Measurements from ENCODE around the gene PFKM. TPM values are rescaled to one million over a fixed set of nuclear protein-coding genes. Genes with fewer than 3 reads are reported as not detected.

The PFKM gene
- total RNA-seq, 1 donor from 2014 or later: 132 TPM

GRCh38 chr12:48074266-48074665 lies 44.9 kb upstream of the PFKM start:
- H3K27me3 Mint-ChIP-seq (ENCODE audit: low read depth): no peaks in the 10 kb centered on the region
- no peak for DNase-seq (ENCODE audit: low read depth, low spot score)
- peaks cover 4% of the 10 kb centered on the region for H3K9me3 Mint-ChIP-seq
- TF ChIP-seq CTCF (conservative IDR thresholded peaks at IDR 0.05): no peak
- peaks cover 23% of the 10 kb centered on the region for H3K36me3 Mint-ChIP-seq (ENCODE audit: low read depth)
- no peak overlapping the region for H3K27ac Mint-ChIP-seq (ENCODE audit: unreplicated experiment)
- H3K4me1 Mint-ChIP-seq: no peaks in the 10 kb centered on the region
- H3K4me3 Mint-ChIP-seq: no peak overlapping the region

- no peak overlapping the region for H3K4me3 Mint-ChIP-seq
- H3K27me3 Mint-ChIP-seq (ENCODE audit: low read depth): no peaks in the 10 kb centered on the region
- H3K9me3 Mint-ChIP-seq: peaks cover 4% of the 10 kb centered on the region
- H3K36me3 Mint-ChIP-seq (ENCODE audit: low read depth): peaks cover 19% of the 10 kb centered on the region
- H3K27ac Mint-ChIP-seq (ENCODE audit: unreplicated experiment): no peak overlapping the region
- no peak for TF ChIP-seq CTCF (conservative IDR thresholded peaks at IDR 0.05)
- H3K4me1 Mint-ChIP-seq: no peaks in the 10 kb centered on the region
- no peak for DNase-seq (ENCODE audit: low read depth, low spot score)
Measured at GRCh38 chr12:48075832-48076231, 43.3 kb upstream of the PFKM start.

DNA sequence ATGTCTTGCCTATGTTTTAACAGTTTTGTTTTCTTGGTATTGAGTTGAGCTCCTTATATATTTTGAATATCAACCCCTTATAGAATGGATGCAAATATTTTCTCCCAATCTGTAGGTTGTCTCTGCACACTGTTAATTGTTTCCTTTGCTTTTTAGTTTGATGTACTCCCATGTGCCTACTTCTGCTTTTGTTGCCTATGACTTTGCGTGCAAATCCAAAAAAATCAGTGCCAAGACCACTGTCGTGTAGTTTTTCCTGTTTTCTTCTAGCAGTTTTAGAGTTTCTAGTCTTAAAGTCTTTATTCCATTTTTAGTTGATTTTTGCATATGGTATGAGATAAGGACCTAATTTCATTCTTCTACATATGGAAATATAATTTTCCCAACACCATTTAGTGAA lies 42.1 kb upstream of the PFKM start:
- Mint-ChIP-seq H3K4me1 (no peaks in the 10 kb centered on the region), H3K9me3 (peaks cover 4% of the 10 kb centered on the region), H3K27me3 (ENCODE audit: low read depth) (no peaks in the 10 kb centered on the region), H3K4me3 (no peak overlapping the region), H3K27ac (ENCODE audit: unreplicated experiment) (no peak overlapping the region), H3K36me3 (ENCODE audit: low read depth) (peaks cover 16% of the 10 kb centered on the region)
- TF ChIP-seq CTCF (conservative IDR thresholded peaks at IDR 0.05): no peak
- no peak for DNase-seq (ENCODE audit: low read depth, low spot score)

GRCh38 chr12:48078901-48079300 lies 40.3 kb upstream of the PFKM start:
- Mint-ChIP-seq H3K27ac (ENCODE audit: unreplicated experiment) (no peak overlapping the region), H3K36me3 (ENCODE audit: low read depth) (peaks cover 18% of the 10 kb centered on the region), H3K4me1 (no peaks in the 10 kb centered on the region), H3K27me3 (ENCODE audit: low read depth) (no peaks in the 10 kb centered on the region), H3K9me3 (peaks cover 4% of the 10 kb centered on the region), H3K4me3 (no peak overlapping the region)
- DNase-seq (ENCODE audit: low read depth, low spot score): no peak
- TF ChIP-seq CTCF (conservative IDR thresholded peaks at IDR 0.05): no peak

- no peak for DNase-seq (ENCODE audit: low read depth, low spot score)
- no peaks in the 10 kb centered on the region for H3K27me3 Mint-ChIP-seq (ENCODE audit: low read depth)
- peaks cover 4% of the 10 kb centered on the region for H3K9me3 Mint-ChIP-seq
- no peaks in the 10 kb centered on the region for H3K4me1 Mint-ChIP-seq
- peaks cover 22% of the 10 kb centered on the region for H3K36me3 Mint-ChIP-seq (ENCODE audit: low read depth)
- H3K27ac Mint-ChIP-seq (ENCODE audit: unreplicated experiment): no peak overlapping the region
- no peak overlapping the region for H3K4me3 Mint-ChIP-seq
- TF ChIP-seq CTCF (conservative IDR thresholded peaks at IDR 0.05): no peak
Measured at GRCh38 chr12:48080285-48080684, 38.9 kb upstream of the PFKM start.

DNA sequence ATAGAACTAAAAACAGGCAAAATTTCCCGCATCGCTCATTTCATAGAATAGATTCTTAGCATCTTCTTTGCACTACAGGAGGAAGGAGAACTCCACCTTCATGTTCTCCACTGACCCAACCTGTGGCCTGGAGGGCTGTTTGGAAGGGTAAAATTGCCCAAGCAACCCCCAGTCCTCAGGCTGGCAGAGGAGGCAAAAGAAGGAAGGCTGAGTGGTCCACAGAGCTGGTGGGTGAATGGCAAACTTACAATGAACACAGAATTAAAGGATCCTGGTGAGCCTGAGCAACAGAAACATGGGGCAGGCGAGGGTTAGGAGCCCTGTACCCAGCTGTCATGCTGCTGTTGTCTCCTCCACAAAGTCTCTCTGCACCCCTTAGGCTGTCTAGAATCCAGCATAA lies 38.3 kb upstream of the PFKM start:
- no peaks in the 10 kb centered on the region for H3K4me1 Mint-ChIP-seq
- H3K27me3 Mint-ChIP-seq (ENCODE audit: low read depth): no peaks in the 10 kb centered on the region
- no peak for DNase-seq (ENCODE audit: low read depth, low spot score)
- peaks cover 18% of the 10 kb centered on the region for H3K36me3 Mint-ChIP-seq (ENCODE audit: low read depth)
- no peak overlapping the region for H3K4me3 Mint-ChIP-seq
- no peak for TF ChIP-seq CTCF (conservative IDR thresholded peaks at IDR 0.05)
- no peak overlapping the region for H3K27ac Mint-ChIP-seq (ENCODE audit: unreplicated experiment)
- peaks cover 4% of the 10 kb centered on the region for H3K9me3 Mint-ChIP-seq

All from neural crest cell (in vitro differentiated cells).